ENCODE results near the gene PBX1. TPM values are rescaled to one million over a fixed set of nuclear protein-coding genes. Genes with fewer than 3 reads are reported as not detected.

PBX1 gene
- total RNA-seq, 2 experiments from 2014 or later = not detected

DNA sequence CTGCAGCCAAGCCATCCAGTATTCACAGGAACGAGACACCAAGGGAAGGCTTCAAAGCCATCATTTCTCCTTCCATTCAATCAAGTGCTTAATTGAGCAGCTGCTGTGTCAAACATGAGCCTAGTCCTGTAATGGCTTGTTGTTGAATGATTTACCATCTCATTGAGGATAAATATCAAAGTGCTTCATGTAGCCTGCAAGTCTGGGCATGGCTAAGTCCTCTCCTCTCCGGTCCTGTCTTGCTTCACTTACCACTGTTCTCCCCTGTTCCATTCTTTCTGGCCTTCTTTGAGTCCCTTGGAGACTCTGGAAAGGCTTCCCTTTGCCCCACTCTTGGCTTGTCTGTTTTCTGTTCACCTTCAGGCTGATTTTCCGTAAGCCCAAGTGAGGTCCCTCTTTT lies 279.8 kb downstream of the PBX1 start:
- H3K9me3 Mint-ChIP-seq = no peaks in the 10 kb centered on the region
- no peak overlapping the region for H3K4me3 Mint-ChIP-seq
- H3K27ac Mint-ChIP-seq = no peak overlapping the region
- intact Hi-C loops (cut with micrococcal nuclease) = no loop called here
- H3K36me3 Mint-ChIP-seq (ENCODE audit: low read depth) = no peaks in the 10 kb centered on the region
- ATAC-seq (no peak), DNase-seq (no peak)
- H3K27me3 Mint-ChIP-seq = no peaks in the 10 kb centered on the region
- TF ChIP-seq, protein P1, sequence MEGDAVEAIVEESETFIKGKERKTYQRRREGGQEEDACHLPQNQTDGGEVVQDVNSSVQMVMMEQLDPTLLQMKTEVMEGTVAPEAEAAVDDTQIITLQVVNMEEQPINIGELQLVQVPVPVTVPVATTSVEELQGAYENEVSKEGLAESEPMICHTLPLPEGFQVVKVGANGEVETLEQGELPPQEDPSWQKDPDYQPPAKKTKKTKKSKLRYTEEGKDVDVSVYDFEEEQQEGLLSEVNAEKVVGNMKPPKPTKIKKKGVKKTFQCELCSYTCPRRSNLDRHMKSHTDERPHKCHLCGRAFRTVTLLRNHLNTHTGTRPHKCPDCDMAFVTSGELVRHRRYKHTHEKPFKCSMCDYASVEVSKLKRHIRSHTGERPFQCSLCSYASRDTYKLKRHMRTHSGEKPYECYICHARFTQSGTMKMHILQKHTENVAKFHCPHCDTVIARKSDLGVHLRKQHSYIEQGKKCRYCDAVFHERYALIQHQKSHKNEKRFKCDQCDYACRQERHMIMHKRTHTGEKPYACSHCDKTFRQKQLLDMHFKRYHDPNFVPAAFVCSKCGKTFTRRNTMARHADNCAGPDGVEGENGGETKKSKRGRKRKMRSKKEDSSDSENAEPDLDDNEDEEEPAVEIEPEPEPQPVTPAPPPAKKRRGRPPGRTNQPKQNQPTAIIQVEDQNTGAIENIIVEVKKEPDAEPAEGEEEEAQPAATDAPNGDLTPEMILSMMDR (IDR thresholded peaks at IDR 0.05) = no peak
- POLR2A ChIA-PET = no interaction called here
- CTCF ChIA-PET = no interaction called here
- H3K4me1 Mint-ChIP-seq (ENCODE audit: low read depth) = no peaks in the 10 kb centered on the region

DNA sequence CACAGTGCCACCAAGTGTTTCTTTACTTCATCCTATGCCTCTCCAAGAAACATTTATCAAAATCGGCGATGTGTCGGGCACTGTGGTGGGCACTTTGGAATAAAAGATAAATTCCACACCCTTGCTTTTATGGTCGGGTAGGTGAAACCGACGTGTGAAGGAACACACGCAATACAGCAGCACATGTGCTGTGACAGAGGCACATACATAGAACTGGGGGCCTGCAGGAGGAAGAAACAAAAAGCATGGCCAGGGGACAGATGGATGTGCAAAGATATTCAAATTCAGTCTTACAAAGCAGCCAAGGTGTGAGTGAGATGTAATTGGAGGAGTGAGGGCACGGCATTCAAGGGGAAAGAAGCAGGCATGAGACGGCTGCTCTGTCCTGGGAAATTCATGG lies 282.0 kb downstream of the PBX1 start:
- H3K27me3 Mint-ChIP-seq = no peaks in the 10 kb centered on the region
- no peak overlapping the region for H3K27ac Mint-ChIP-seq
- TF ChIP-seq, protein P1 (IDR thresholded peaks at IDR 0.05) = no peak
- no peaks in the 10 kb centered on the region for H3K4me1 Mint-ChIP-seq (ENCODE audit: low read depth)
- no peaks in the 10 kb centered on the region for H3K36me3 Mint-ChIP-seq (ENCODE audit: low read depth)
- CTCF ChIA-PET = no interaction called here
- DNase-seq = no peak
- POLR2A ChIA-PET = no interaction called here
- intact Hi-C loops (cut with micrococcal nuclease) = no loop called here
- no peak for ATAC-seq
- no peaks in the 10 kb centered on the region for H3K9me3 Mint-ChIP-seq
- H3K4me3 Mint-ChIP-seq = no peak overlapping the region

GRCh38 chr1:164841702-164842465 lies 282.9 kb downstream of the PBX1 start:
- ATAC-seq = no peak
- TF ChIP-seq, protein P1 (IDR thresholded peaks at IDR 0.05) = no peak
- H3K27ac Mint-ChIP-seq = no peak overlapping the region
- ChIA-PET CTCF (no interaction called here), POLR2A (no interaction called here)
- intact Hi-C loops (cut with micrococcal nuclease) = no loop called here
- H3K36me3 Mint-ChIP-seq (ENCODE audit: low read depth) = no peaks in the 10 kb centered on the region
- DNase-seq = no peak
- no peaks in the 10 kb centered on the region for H3K4me1 Mint-ChIP-seq (ENCODE audit: low read depth)
- H3K27me3 Mint-ChIP-seq = no peaks in the 10 kb centered on the region
- H3K9me3 Mint-ChIP-seq = no peaks in the 10 kb centered on the region
- H3K4me3 Mint-ChIP-seq = no peak overlapping the region

DNA sequence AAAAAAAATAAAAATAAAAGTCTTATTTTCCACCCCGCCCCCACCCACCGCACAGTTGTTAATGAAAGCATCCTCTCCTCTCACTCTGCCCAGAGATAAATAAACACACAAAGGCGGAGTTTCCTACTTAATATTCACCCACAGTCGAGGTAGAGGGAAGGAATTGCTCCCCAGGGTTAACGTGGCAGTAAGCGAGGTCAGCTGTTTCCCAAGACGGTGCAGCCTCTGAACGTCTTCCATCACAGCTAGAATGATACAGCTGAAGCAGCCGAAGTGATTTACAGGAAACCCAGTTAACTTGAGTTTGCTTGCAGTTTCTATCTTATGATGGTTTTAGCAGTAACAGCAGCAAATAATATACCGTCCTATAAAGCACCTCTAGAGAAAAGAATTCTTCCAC lies 283.9 kb downstream of the PBX1 start:
- DNase-seq (no peak), ATAC-seq (no peak)
- intact Hi-C loops (cut with micrococcal nuclease) = no loop called here
- no peaks in the 10 kb centered on the region for H3K9me3 Mint-ChIP-seq
- no peaks in the 10 kb centered on the region for H3K4me1 Mint-ChIP-seq (ENCODE audit: low read depth)
- H3K27me3 Mint-ChIP-seq = no peaks in the 10 kb centered on the region
- POLR2A ChIA-PET = no interaction called here
- TF ChIP-seq, protein P1 (IDR thresholded peaks at IDR 0.05) = no peak
- no peak overlapping the region for H3K27ac Mint-ChIP-seq
- H3K36me3 Mint-ChIP-seq (ENCODE audit: low read depth) = no peaks in the 10 kb centered on the region
- CTCF ChIA-PET = no interaction called here
- H3K4me3 Mint-ChIP-seq = no peak overlapping the region

DNA sequence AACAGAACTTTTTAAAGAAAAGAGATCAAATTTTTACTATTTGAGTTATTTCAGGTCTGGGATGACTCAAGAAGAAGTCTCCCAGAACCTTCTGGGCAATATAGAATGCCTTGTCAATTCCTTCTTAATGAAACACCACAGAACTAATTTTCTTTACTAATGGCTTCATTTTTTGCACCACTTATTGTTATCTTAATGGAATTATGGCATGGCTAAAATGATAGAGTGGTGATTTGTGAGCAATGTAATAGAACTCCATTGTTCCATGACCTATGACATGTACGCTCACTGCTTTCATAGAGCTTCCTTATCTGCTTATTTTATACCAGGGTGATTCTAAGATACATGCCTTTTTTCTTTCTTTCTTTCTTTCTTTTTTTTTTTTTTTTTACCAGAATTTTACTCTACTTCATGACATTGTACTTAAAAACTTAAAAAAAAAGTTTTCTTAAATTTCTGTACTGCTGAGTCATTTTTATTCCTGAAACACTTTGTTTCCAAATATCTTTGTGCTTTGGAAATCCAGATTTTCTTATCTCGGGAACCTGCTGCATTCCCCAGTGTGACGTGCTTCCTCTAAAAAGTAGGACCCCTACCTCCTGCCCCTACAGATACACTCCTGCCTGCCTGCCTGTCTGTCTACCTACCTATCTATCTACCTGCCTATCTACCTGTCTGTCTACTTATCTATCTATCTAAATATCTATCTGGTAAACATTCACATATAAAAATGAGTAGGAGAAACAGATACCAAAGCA lies 284.9 kb downstream of the PBX1 start:
- CTCF ChIA-PET = no interaction called here
- H3K4me1 Mint-ChIP-seq (ENCODE audit: low read depth) = no peaks in the 10 kb centered on the region
- H3K27me3 Mint-ChIP-seq = no peaks in the 10 kb centered on the region
- DNase-seq (no peak), ATAC-seq (no peak)
- no peak overlapping the region for H3K27ac Mint-ChIP-seq
- TF ChIP-seq, protein P1 (IDR thresholded peaks at IDR 0.05) = no peak
- POLR2A ChIA-PET = no interaction called here
- intact Hi-C loops (cut with micrococcal nuclease) = no loop called here
- H3K36me3 Mint-ChIP-seq (ENCODE audit: low read depth) = no peaks in the 10 kb centered on the region
- H3K9me3 Mint-ChIP-seq = no peaks in the 10 kb centered on the region
- H3K4me3 Mint-ChIP-seq = no peak overlapping the region

Data from activated CD8-positive, alpha-beta T cell treated with anti-CD3 and anti-CD28 coated beads for 36 hours (primary cell).